GM19463 (cell line): Measurements from ENCODE around the gene FGF11.

ENCODE experiments used
- ATAC-seq: cut with Tn5 transposase; IDR thresholded peaks from one replicate; pipeline ENCODE4 v1.9.1; 2021; ENCODE audit warnings: mild to moderate bottlenecking, moderate library complexity; ENCODE audit not compliant: unreplicated experiment

Gene FGF11

GRCh38 chr17:7439462-7440112, at the start of gene FGF11:
TSS of gene FGF11 (plus strand) at chr17:7439512. CDS start at chr17:7439621, 109 bp downstream.
- no peak for ATAC-seq

- no peak for ATAC-seq
Measured at GRCh38 chr17:7389924-7390910, 49.1 kb upstream of the FGF11 start.

- no peak for ATAC-seq
Measured at GRCh38 chr17:7391307-7391706, 48.0 kb upstream of the FGF11 start.

GRCh38 chr17:7392696-7393612, 46.4 kb upstream of the FGF11 start:
- no peak for ATAC-seq

- ATAC-seq, result peak; percentile 37
Measured at GRCh38 chr17:7393613-7394451, 45.5 kb upstream of the FGF11 start.

GRCh38 chr17:7394452-7395191, 44.7 kb upstream of the FGF11 start, which contains the start of gene PLSCR3:
TSS of gene PLSCR3 (minus strand) at chr17:7394525. CDS start at chr17:7394110, 415 bp downstream.
- peak; percentile 80 for ATAC-seq

GRCh38 chr17:7396147-7396546, 43.2 kb upstream of the FGF11 start:
- no peak for ATAC-seq

- no peak for ATAC-seq
Measured at GRCh38 chr17:7398612-7399011, 40.7 kb upstream of the FGF11 start.

GRCh38 chr17:7403043-7403726, 36.1 kb upstream of the FGF11 start:
- no peak for ATAC-seq

- ATAC-seq, result no peak
Measured at GRCh38 chr17:7403727-7403976, 35.7 kb upstream of the FGF11 start.

GRCh38 chr17:7403977-7404736, 35.2 kb upstream of the FGF11 start, which contains the start of gene TMEM256:
TSS of gene TMEM256 (minus strand) at chr17:7404097. CDS start at chr17:7404084, 13 bp downstream.
- ATAC-seq, result peak; percentile 97

GRCh38 chr17:7404737-7405349, 34.5 kb upstream of the FGF11 start:
- ATAC-seq, result no peak

GRCh38 chr17:7405350-7406234, 33.7 kb upstream of the FGF11 start:
- ATAC-seq, result no peak

- no peak for ATAC-seq
Measured at GRCh38 chr17:7406235-7406825, 33.0 kb upstream of the FGF11 start.

GRCh38 chr17:7407082-7407481, 32.2 kb upstream of the FGF11 start:
- ATAC-seq, result no peak
